Breast epithelium (tissue), 4 donors: ENCODE results near the gene RIN1. TPM values are rescaled to one million over a fixed set of nuclear protein-coding genes. Genes with fewer than 3 reads are reported as not detected.
"Not testable (repeated sequence)": the region's sequence is repeated elsewhere in the genome, so short reads cannot be mapped to it uniquely, and the experiment has no call there.

Source experiments
- DNase-seq, 2 donors: peaks; one replicate each; pipeline ENCODE4 v3.0.0-alpha.2; 2019; ENCODE audit warnings: low spot score in 2 of 2
- H3K27ac ChIP-seq, 2 donors: fragments of 200-600 bp; sonication (generic) in 1 of 2; one replicate each; pipeline ENCODE4 v1.5.1; 2016 to 2019; ENCODE audit warnings: mild to moderate bottlenecking in 1 of 2
- H3K27me3 ChIP-seq, 2 donors: fragments of 200-600 bp; sonication (generic) in 1 of 2; one replicate each; pipeline versions ENCODE4 v1.5.1 to v1.6.0; 2017 to 2019; ENCODE audit warnings: control low read depth in 1 of 2, mild to moderate bottlenecking in 1 of 2
- H3K36me3 ChIP-seq: fragments of 200-600 bp; one replicate; pipeline ENCODE4 v1.5.1; 2019
- H3K4me1 ChIP-seq, 2 donors: fragments of 200-600 bp; sonication (generic); one replicate each; pipeline ENCODE4 v1.5.1; 2016 to 2019; ENCODE audit warnings: control low read depth in 1 of 2
- H3K4me3 ChIP-seq, 3 donors: fragments of 200-600 bp; sonication (generic); 1 replicate in 2 of 3; 2 replicates in 1 of 3; pipeline ENCODE4 v1.5.1; 2016 to 2019; ENCODE audit warnings: mild to moderate bottlenecking in 3 of 3, moderate library complexity in 2 of 3
- H3K9me3 ChIP-seq, 2 donors: fragments of 200-600 bp; sonication (generic) in 1 of 2; one replicate each; pipeline ENCODE4 v1.5.1; 2016 to 2019; ENCODE audit warnings: control low read depth in 1 of 2
- POLR2A ChIP-seq: fragments of 450-650 bp; IDR thresholded peaks from one replicate; pipeline ENCODE4 v1.6.1; 2016; ENCODE audit warnings: antibody characterized with exemption, mild to moderate bottlenecking, moderate library complexity
- POLR2AphosphoS5 ChIP-seq, 3 donors: sonication (generic); formaldehyde crosslinking; IDR thresholded peaks; one replicate each; pipeline ENCODE4 v1.6.1; 2017; ENCODE audit warnings: antibody characterized with exemption in 3 of 3
- intact Hi-C: fragments of 100-400 bp; cut with DNase I; formaldehyde crosslinking; loops from one replicate; pipeline ENCODE4 v1.15.1; 2023; ENCODE audit warnings: low total_unique reads
- total RNA-seq, 3 donors: library from RNA; depleted of rRNA; stranded (reverse); fragments of >200 nt; gene quantifications; one replicate each; pipeline ENCODE4 v1.1.0, GENCODE V29; 2016
- TF ChIP-seq, protein P1 (sequence below), 3 donors: fragments of 450-650 bp; IDR thresholded peaks; one replicate each; pipeline ENCODE4 v1.5.1; 2016 to 2017; ENCODE audit warnings: antibody characterized with exemption in 3 of 3, mild to moderate bottlenecking in 3 of 3, moderate library complexity in 3 of 3

RIN1 gene
- total RNA-seq, 3 donors from 2014 or later: 3.2 to 6.6 (median 5.2) TPM

DNA sequence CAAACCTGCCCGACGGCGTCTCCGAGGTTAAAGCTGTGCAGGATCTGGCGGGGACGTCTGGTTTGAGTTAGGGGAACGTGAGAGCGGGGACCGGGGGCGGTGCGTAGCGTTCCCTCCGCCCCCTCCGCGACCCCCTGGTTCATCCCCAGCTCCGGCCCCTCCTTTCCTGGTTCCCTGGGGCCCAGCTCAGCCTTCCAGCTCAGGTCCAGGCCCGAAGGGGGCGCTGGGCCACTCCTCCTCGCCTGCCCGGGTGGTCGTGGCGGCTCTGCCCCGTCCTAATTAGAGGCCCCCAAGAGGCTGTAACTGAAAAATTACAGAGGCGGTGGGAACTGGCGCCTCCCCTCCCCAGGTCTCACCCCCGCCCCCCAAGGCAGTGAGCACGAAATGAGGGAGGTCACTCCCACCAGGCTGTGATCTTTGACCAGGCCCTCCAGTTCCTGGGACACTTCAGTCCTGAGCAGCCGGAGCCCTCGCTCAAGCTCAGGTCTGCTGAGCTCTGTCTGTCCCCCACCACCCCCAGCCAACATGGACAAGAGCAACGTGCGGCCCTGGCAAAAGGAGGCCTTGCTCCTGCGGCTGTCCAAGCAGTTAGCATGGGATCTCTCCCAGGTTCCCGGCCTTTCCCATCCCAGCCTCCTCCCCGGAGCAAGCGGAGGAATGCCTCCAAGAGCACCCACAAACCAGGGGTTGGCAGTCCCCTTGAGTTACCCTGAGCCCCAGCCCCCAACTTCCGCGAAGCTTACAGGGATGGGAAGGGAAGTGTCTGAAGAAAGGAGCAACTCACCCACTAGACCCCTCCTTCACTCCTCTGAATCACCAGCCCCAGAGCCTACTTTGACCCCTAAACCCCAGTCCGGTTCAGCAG lies 22.7 kb downstream of the RIN1 start:
- Histone ChIP-seq H3K36me3 (no peaks in the 10 kb centered on the region), H3K27me3 (peaks cover 3% of the 10 kb centered on the region in 2 donors), H3K9me3 (no peaks in the 10 kb centered on the region), H3K4me1 (peaks cover 10 to 13% of the 10 kb centered on the region in 2 donors), H3K4me3 (peak overlapping the region; percentile 53 to 77 (median 64)), H3K27ac (peak overlapping the region; percentile 83 to 95)
- DNase-seq: no peak
- intact Hi-C loops: no loop called here
- no peak for TF ChIP-seq POLR2A
- no peak for TF ChIP-seq POLR2AphosphoS5 (IDR thresholded peaks at IDR 0.05)

DNA sequence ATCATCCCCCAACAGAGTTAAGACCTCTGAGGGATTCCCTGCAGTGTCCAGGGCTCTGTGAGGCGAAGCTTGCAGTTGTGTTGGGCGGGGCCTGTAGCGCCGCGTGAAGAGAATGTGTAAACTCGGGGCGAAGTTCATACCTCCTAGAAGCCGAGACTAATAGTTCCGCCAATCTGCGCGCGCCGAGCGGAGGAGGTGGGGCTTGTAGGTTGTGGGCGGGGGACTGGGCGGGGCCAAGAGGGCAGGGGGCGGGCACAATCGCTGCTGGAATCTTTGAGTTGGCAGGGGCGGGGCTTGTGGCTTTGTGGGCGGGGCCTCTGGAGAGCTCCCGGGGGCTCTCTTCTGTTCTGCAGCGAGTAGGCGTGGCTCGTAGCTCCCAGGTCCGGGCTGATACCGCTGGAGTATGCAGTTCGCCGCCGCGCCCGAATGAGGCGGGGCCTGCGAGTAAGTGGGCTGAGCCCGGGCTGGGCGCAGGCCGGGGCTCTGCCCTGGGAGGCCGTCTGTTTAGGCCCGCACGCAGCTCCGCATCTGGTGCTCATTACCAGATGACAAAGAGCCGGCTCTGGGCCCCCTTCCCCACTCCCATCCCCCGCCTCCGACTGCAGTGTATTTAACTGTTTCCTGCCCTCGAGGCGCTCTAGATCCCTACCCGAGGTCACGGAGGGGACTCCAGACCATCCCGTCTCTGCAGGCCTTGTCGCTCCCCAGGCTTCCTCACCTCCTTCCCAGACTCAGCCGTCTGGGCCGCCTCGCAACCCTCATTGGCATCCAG lies 23.5 kb downstream of the RIN1 start:
- intact Hi-C loops: no loop called here
- Histone ChIP-seq H3K36me3 (no peaks in the 10 kb centered on the region), H3K4me1 (peaks cover 3 to 10% of the 10 kb centered on the region in 2 donors), H3K9me3 (no peaks in the 10 kb centered on the region), H3K4me3 (peak overlapping the region; percentile 53 to 77 (median 64)), H3K27me3 (peaks cover 3% of the 10 kb centered on the region in 2 donors), H3K27ac (peak overlapping the region; percentile 83 to 95)
- peak; percentile 94 to 97 for DNase-seq
- TF ChIP-seq POLR2A (no peak), POLR2AphosphoS5 (IDR thresholded peaks at IDR 0.05) (peak in 1 of 3 donors; percentile 43)
- TF ChIP-seq, protein P1, sequence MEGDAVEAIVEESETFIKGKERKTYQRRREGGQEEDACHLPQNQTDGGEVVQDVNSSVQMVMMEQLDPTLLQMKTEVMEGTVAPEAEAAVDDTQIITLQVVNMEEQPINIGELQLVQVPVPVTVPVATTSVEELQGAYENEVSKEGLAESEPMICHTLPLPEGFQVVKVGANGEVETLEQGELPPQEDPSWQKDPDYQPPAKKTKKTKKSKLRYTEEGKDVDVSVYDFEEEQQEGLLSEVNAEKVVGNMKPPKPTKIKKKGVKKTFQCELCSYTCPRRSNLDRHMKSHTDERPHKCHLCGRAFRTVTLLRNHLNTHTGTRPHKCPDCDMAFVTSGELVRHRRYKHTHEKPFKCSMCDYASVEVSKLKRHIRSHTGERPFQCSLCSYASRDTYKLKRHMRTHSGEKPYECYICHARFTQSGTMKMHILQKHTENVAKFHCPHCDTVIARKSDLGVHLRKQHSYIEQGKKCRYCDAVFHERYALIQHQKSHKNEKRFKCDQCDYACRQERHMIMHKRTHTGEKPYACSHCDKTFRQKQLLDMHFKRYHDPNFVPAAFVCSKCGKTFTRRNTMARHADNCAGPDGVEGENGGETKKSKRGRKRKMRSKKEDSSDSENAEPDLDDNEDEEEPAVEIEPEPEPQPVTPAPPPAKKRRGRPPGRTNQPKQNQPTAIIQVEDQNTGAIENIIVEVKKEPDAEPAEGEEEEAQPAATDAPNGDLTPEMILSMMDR (IDR thresholded peaks at IDR 0.05): no peak

DNA sequence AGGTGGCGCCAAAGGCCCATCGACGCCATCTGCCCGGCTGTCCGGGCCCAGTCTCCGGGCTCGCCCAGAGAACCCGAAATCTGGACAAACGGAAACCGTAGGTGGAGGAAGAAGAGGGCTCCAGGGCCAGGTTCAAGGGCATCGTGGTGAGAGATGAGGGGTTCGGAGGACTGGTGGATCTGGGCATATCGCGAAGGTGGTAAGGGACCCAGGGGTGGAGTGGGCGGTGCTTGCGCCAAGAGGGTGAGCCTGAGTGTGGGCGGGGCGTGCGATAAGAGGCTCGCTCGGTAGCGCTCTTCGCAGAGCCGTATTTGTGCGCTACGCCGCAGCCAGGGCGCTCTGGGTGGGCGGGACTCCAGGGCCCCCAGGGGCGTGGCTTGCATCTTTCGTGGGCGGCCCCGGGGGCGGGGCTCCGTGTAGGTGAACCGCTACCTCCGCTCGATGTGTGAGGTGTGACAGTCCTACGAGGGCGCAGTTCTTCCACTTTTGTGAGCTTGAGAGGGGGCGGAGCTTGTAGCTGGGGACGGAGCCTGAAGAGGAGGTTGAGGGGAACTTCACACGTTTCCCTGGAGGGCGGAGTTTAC lies 24.2 kb downstream of the RIN1 start:
- Histone ChIP-seq H3K36me3 (no peaks in the 10 kb centered on the region), H3K9me3 (no peaks in the 10 kb centered on the region), H3K4me3 (peak overlapping the region; percentile 53 to 77 (median 64)), H3K4me1 (peaks cover 0 to 6% of the 10 kb centered on the region in 2 donors), H3K27me3 (peaks cover 3% of the 10 kb centered on the region in 2 donors), H3K27ac (peak overlapping the region; percentile 83 to 95)
- intact Hi-C loops: no loop called here
- TF ChIP-seq POLR2AphosphoS5 (IDR thresholded peaks at IDR 0.05) (peak; percentile 12 to 43 (median 32)), POLR2A (no peak)
- TF ChIP-seq, protein P1 (IDR thresholded peaks at IDR 0.05): peak; percentile 44 to 92 (median 91)
- DNase-seq: peak; percentile 77 to 92

DNA sequence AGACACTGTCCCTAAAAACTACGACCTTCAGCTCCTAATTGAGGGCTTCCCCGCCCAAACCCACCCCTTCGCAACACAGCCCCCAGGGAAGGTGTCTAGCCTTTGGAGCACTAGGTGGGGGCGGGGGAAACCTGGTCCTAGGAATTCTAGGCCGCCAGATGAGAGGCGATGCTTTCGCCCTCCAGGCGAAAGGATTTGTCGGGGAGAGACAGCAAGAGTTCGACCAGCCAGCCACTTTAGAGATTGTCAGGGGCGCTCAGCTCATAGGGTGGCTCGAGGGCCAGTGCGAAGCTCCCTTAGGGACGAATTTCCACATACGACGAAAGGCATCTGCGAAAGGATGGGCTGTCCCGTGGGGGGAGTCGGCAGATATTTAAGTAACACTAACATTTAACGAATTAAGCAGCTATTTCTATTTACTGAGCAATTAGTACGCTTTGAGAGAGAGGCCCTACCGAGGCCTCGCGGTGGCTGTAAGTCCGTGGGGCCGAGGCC lies 24.7 kb downstream of the RIN1 start:
- peak overlapping the region; percentile 53 to 77 (median 64) for H3K4me3 ChIP-seq
- intact Hi-C loops: no loop called here
- TF ChIP-seq POLR2A: no peak
- TF ChIP-seq, protein P1 (IDR thresholded peaks at IDR 0.05): no peak
- TF ChIP-seq POLR2AphosphoS5 (IDR thresholded peaks at IDR 0.05): no peak

DNA sequence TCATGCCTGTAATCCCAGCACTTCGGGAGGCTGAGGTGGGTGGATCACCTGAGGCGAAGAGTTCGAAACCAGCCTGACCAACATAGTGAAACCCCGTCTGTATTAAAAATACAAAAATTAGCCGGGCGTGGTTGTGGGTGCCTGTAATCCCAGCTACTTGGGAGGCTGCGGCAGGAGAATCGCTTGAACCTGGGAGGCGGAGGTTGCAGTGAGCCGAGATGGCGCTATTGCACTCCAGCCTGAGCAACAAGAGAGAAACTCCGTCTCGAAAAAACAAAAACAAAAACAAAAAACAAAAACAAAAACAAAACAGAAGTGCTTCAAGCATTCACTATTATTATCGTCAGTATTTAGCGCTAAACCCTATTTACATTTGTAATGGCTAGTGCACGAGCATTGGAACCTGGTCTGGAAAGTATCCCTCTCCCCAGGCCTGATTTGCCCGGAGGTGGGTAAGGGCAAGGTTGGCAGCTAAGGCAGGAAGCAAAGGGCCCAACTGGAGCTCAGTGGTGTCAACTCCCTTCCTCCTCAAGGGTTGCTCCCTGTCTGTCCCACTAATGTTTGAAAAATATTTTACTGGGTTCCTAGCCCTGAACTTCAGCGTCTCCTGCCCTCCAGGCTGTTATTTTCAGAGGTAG lies 25.3 kb downstream of the RIN1 start:
- H3K27me3 ChIP-seq, H3K9me3 ChIP-seq, intact Hi-C loops, H3K4me1 ChIP-seq, H3K27ac ChIP-seq, H3K4me3 ChIP-seq, H3K36me3 ChIP-seq, DNase-seq: not testable (repeated sequence)

More for the DNA sequence above, 24.7 kb downstream of the RIN1 start:
- Histone ChIP-seq H3K27me3 (peaks cover under 1 to 3% of the 10 kb centered on the region in 2 donors), H3K36me3 (no peaks in the 10 kb centered on the region), H3K27ac (peak overlapping the region; percentile 83 to 95), H3K4me1 (peaks cover 0 to 6% of the 10 kb centered on the region in 2 donors), H3K9me3 (no peaks in the 10 kb centered on the region)
- no peak for DNase-seq
